Glomerular endothelial cell (primary cell): ENCODE results near the gene ZNF366. TPM values are rescaled to one million over a fixed set of nuclear protein-coding genes. Genes with fewer than 3 reads are reported as not detected.
"Not testable (repeated sequence)": the region's sequence is repeated elsewhere in the genome, so short reads cannot be mapped to it uniquely, and the experiment has no call there.

Source experiments
- DNase-seq: peaks from one replicate; pipeline ENCODE4 v3.0.0-alpha.2; 2011; ENCODE audit warnings: low read depth, low spot score; ENCODE audit errors: extremely low read depth
- total RNA-seq: library from RNA; depleted of rRNA; stranded (reverse); fragments of >200 nt; gene quantifications from 2 replicates; pipeline ENCODE4 v1.2.3, GENCODE V29; 2015

The ZNF366 gene
- total RNA-seq, 1 donor from 2014 or later = 45.4 TPM

- DNase-seq = no peak
Measured at GRCh38 chr5:72410688-72411295, 96.4 kb downstream of the ZNF366 start.

- no peak for DNase-seq
Measured at GRCh38 chr5:72408603-72409002, 98.6 kb downstream of the ZNF366 start.

- no peak for DNase-seq
Measured at GRCh38 chr5:72408127-72408526, 99.1 kb downstream of the ZNF366 start.

- DNase-seq = no peak
Measured at GRCh38 chr5:72407541-72407940, 99.7 kb downstream of the ZNF366 start.

GRCh38 chr5:72407078-72407477 is 100.1 kb downstream of the ZNF366 start:
- DNase-seq = no peak

GRCh38 chr5:72404771-72405170 is 102.4 kb downstream of the ZNF366 start:
- not testable (repeated sequence) for DNase-seq

GRCh38 chr5:72402959-72403628 is 104.1 kb downstream of the ZNF366 start:
- no peak for DNase-seq

GRCh38 chr5:72402381-72402890 is 104.8 kb downstream of the ZNF366 start:
- no peak for DNase-seq

- DNase-seq = no peak
Measured at GRCh38 chr5:72400950-72401349, 106.3 kb downstream of the ZNF366 start.

- no peak for DNase-seq
Measured at GRCh38 chr5:72397836-72398235, 109.4 kb downstream of the ZNF366 start.

GRCh38 chr5:72394688-72395087 is 112.5 kb downstream of the ZNF366 start:
- no peak for DNase-seq

GRCh38 chr5:72393052-72393451 is 114.2 kb downstream of the ZNF366 start:
- DNase-seq = no peak

Other genes starting within 250 kb of the ZNF366 start
- 45.9 and 58.5 TPM in 2 replicates for gene MRPS27, start 187.2 kb downstream of the ZNF366 start, total RNA-seq
- gene PTCD2, start 187.0 kb downstream of the ZNF366 start, total RNA-seq = 7.4 and 9.3 TPM in 2 replicates